SK-N-SH (cell line): ENCODE data around the gene CACNA2D3.
A peak's percentile ranks its signal among the peaks of the same experiment; 100 is the strongest.

ENCODE experiments used
- CTCF ChIP-seq: fragments of 200-600 bp; sonication (generic); IDR thresholded peaks from 2 replicates; pipeline ENCODE4 v1.6.1; 2017; ENCODE audit warnings: antibody characterized with exemption, mild to moderate bottlenecking, moderate library complexity
- EP300 ChIP-seq, 2 experiments: IDR thresholded peaks; 2 replicates each; pipeline versions ENCODE4 v1.4.0 to v1.6.1; 2012; ENCODE audit warnings: borderline replicate concordance in 1 of 2, low read depth in 1 of 2, low read length in 1 of 2
- FOSL2 ChIP-seq: IDR thresholded peaks from 2 replicates; pipeline ENCODE4 v1.4.0; 2012; ENCODE audit warnings: low read depth, mild to moderate bottlenecking, moderate library complexity, borderline replicate concordance
- FOXJ3 ChIP-seq: sonication (generic); formaldehyde crosslinking; IDR thresholded peaks from 2 replicates; pipeline ENCODE4 v1.5.1; 2020; ENCODE audit warnings: mild to moderate bottlenecking, missing genetic modification reagents
- POLR2AphosphoS5 ChIP-seq: IDR thresholded peaks from 2 replicates; pipeline ENCODE4 v1.6.1; 2012; ENCODE audit warnings: low read depth, low read length
- RAD21 ChIP-seq: IDR thresholded peaks from 2 replicates; pipeline ENCODE4 v1.6.1; 2012; ENCODE audit warnings: mild to moderate bottlenecking, low read length
- SMC3 ChIP-seq: IDR thresholded peaks from 2 replicates; pipeline ENCODE4 v1.6.1; 2012; ENCODE audit warnings: low read depth, low read length, improper control_type of control experiment
- TEAD4 ChIP-seq: IDR thresholded peaks from 2 replicates; pipeline ENCODE4 v1.4.0; 2012; ENCODE audit warnings: mild to moderate bottlenecking, borderline replicate concordance; ENCODE audit not compliant: insufficient read depth
- USF1 ChIP-seq: IDR thresholded peaks from 2 replicates; pipeline ENCODE4 v1.4.0; 2012; ENCODE audit warnings: low read depth, borderline replicate concordance

DNA sequence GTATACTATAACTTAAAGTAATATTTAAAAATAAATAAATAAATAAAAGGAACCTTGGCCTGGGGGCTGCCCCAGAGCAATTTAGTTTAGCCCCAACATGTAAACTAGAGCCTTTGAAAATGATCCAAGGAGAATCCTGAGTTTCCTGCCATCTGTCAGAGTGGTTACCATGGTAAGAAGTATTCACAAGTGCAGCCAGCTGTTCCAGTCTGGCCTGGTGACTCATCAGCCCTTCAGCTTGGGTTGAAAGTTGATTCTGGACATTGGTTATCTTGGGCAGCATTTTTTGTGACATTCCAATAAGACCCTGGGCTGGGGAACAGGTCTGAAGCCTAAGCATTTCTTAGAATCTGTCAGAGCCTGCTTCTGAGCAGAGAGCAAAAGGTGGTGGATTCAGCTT, 878.2 kb downstream of the CACNA2D3 start:
- TF ChIP-seq CTCF (no peak), EP300 (IDR thresholded peaks at IDR 0.05; ENCODE audit: borderline replicate concordance in 1 of 2, low read depth in 1 of 2, low read length in 1 of 2) (peak in 1 of 2 experiments; percentile 31; a peak in 1 of 4 replicates), POLR2AphosphoS5 (peak; percentile 30; the same call in 1 of the 2 replicates), RAD21 (no peak), FOSL2 (peak; percentile 89), FOXJ3 (CRISPR knock-in tag) (no peak), TEAD4 (no peak), USF1 (no peak), SMC3 (no peak)
